C4-2B (cell line): ENCODE results near the gene WNT7A.

Experiments
- CTCF ChIP-seq: fragments of 450-650 bp; conservative IDR thresholded peaks from 2 replicates; pipeline ENCODE4 v1.5.1; 2017; ENCODE audit warnings: mild to moderate bottlenecking
- ZFX ChIP-seq: fragments of 450-650 bp; IDR thresholded peaks from 2 replicates; pipeline ENCODE4 v1.6.1; 2017

- peak; percentile 32 for TF ChIP-seq CTCF
- TF ChIP-seq ZFX: no peak
These were observed 913 bp upstream of the WNT7A start for GRCh38 chr3:13880811-13881156.
